Measurements from ENCODE around the gene ZAP70. TPM values are rescaled to one million over a fixed set of nuclear protein-coding genes. Genes with fewer than 3 reads are reported as not detected.

ZAP70 gene
- total RNA-seq, 1 experiment from 2014 or later, result 0.61 TPM

GRCh38 chr2:97737421-97738178, 24.2 kb downstream of the ZAP70 start:
- Mint-ChIP-seq H3K4me1 (peaks cover 13% of the 10 kb centered on the region), H3K9me3 (no peaks in the 10 kb centered on the region), H3K27ac (no peak overlapping the region), H3K27me3 (ENCODE audit: low read depth) (no peaks in the 10 kb centered on the region), H3K36me3 (no peaks in the 10 kb centered on the region), H3K4me3 (no peak overlapping the region)
- no peak for DNase-seq (ENCODE audit: low spot score)
- ATAC-seq, result no peak
- ChIA-PET CTCF (interaction anchor here (1.0 to 1.2 kb wide), 2 partner anchors 13 to 37 kb away, joined by 3 read pairs; no protein-coding TSS in a partner anchor), POLR2A (no interaction called here)
- TF ChIP-seq FOXP4 (CRISPR knock-in tag; IDR thresholded peaks at IDR 0.05) (no peak), RELA (CRISPR knock-in tag; IDR thresholded peaks at IDR 0.05; ENCODE audit: borderline replicate concordance) (no peak), AR (CRISPR knock-in tag; IDR thresholded peaks at IDR 0.05) (no peak), ZNF121 (CRISPR knock-in tag; IDR thresholded peaks at IDR 0.05) (no peak), ZNF281 (CRISPR knock-in tag; IDR thresholded peaks at IDR 0.05) (no peak), OVOL2 (CRISPR knock-in tag; IDR thresholded peaks at IDR 0.05; ENCODE audit: borderline replicate concordance) (no peak), ZNF423 (CRISPR knock-in tag; IDR thresholded peaks at IDR 0.05) (no peak), CREB1 (CRISPR knock-in tag; IDR thresholded peaks at IDR 0.05) (no peak), FOXP1 (CRISPR knock-in tag; IDR thresholded peaks at IDR 0.05; ENCODE audit: borderline replicate concordance) (no peak), ZNF396 (CRISPR knock-in tag; IDR thresholded peaks at IDR 0.05; ENCODE audit: borderline replicate concordance) (no peak), TCF7 (CRISPR knock-in tag; IDR thresholded peaks at IDR 0.05; ENCODE audit: low read depth) (no peak), CTCF (IDR thresholded peaks at IDR 0.05) (no peak), JUN (CRISPR knock-in tag; IDR thresholded peaks at IDR 0.05) (no peak), PREB (CRISPR knock-in tag; IDR thresholded peaks at IDR 0.05; ENCODE audit: borderline replicate concordance) (no peak), E2F1 (CRISPR knock-in tag; IDR thresholded peaks at IDR 0.05) (no peak), ZSCAN18 (CRISPR knock-in tag; IDR thresholded peaks at IDR 0.05) (no peak), ETV6 (CRISPR knock-in tag; IDR thresholded peaks at IDR 0.05) (no peak)

All from WTC11 (cell line).